Neural cell (in vitro differentiated cells): Measurements from ENCODE around the gene CENPN. TPM values are rescaled to one million over a fixed set of nuclear protein-coding genes. Genes with fewer than 3 reads are reported as not detected.

ENCODE experiments used
- H2AFZ ChIP-seq: fragments of 200-600, 300-800 bp; sonication (generic), shearing (Covaris generic); 2 replicates; pipeline ENCODE4 v1.6.0; 2014; ENCODE audit warnings: low read depth, mild to moderate bottlenecking, antibody characterized with exemption, low read length, moderate library complexity
- H3F3A ChIP-seq: fragments of 200-600 bp; shearing (Covaris generic); 2 replicates; pipeline ENCODE4 v1.6.1; 2016; ENCODE audit warnings: mild to moderate bottlenecking, moderate library complexity, mixed read lengths, antibody characterized with exemption, low read length; ENCODE audit not compliant: insufficient read depth, poor library complexity, severe bottlenecking
- H3K27ac ChIP-seq: fragments of 200-600, 300-800 bp; sonication (generic), shearing (Covaris generic); 2 replicates; pipeline ENCODE4 v1.5.1; 2014; ENCODE audit warnings: mild to moderate bottlenecking, low read length, moderate library complexity
- H3K27me3 ChIP-seq: fragments of 300-800, 200-600 bp; sonication (generic), shearing (Covaris generic); 2 replicates; pipeline ENCODE4 v1.6.0; 2014; ENCODE audit warnings: mild to moderate bottlenecking, low read depth, low read length, moderate library complexity; ENCODE audit not compliant: insufficient read depth
- H3K36me3 ChIP-seq: fragments of 300-800, 200-600 bp; sonication (generic), shearing (Covaris generic); 2 replicates; pipeline ENCODE4 v1.5.1; 2014; ENCODE audit warnings: mild to moderate bottlenecking, antibody characterized with exemption, low read length, moderate library complexity; ENCODE audit not compliant: insufficient read depth
- H3K4me2 ChIP-seq: fragments of 300-800, 200-600 bp; sonication (generic), shearing (Covaris generic); 2 replicates; pipeline ENCODE4 v1.6.0; 2014; ENCODE audit warnings: mild to moderate bottlenecking, low read length
- H3K4me3 ChIP-seq: fragments of 300-800, 200-600 bp; sonication (generic), shearing (Covaris generic); 2 replicates; pipeline ENCODE4 v1.5.1; 2014; ENCODE audit warnings: mild to moderate bottlenecking, low read length, moderate library complexity
- H3K79me2 ChIP-seq: fragments of 200-600 bp; shearing (Covaris generic); replicated peaks from 2 replicates; pipeline ENCODE4 v1.6.0; 2014; ENCODE audit warnings: mild to moderate bottlenecking, low read length, moderate library complexity; ENCODE audit not compliant: insufficient read depth
- H3K9ac ChIP-seq: fragments of 300-800, 200-600 bp; sonication (generic), shearing (Covaris generic); 2 replicates; pipeline ENCODE4 v1.6.1; 2016; ENCODE audit warnings: mild to moderate bottlenecking, low read length, mixed read lengths
- H3K9me2 ChIP-seq: fragments of 200-600 bp; shearing (Covaris generic); 2 replicates; pipeline ENCODE4 v1.6.1; 2016; ENCODE audit warnings: mild to moderate bottlenecking, low read length, mixed read lengths; ENCODE audit not compliant: insufficient read depth
- H3K9me3 ChIP-seq: fragments of 200-600, 300-800 bp; sonication (generic), shearing (Covaris generic); 2 replicates; pipeline ENCODE4 v1.6.1; 2016; ENCODE audit warnings: mild to moderate bottlenecking, mixed run types, low read length, moderate library complexity, mixed read lengths
- H4K20me1 ChIP-seq: fragments of 200-600 bp; shearing (Covaris generic); 2 replicates; pipeline ENCODE4 v1.6.1; 2016; ENCODE audit warnings: mild to moderate bottlenecking, mixed run types; ENCODE audit not compliant: insufficient read depth
- CTCF ChIP-seq: fragments of 450-650 bp; IDR thresholded peaks from 2 replicates; pipeline ENCODE4 v1.5.1; 2014; ENCODE audit warnings: antibody characterized with exemption, mild to moderate bottlenecking, moderate library complexity; ENCODE audit not compliant: poor library complexity, severe bottlenecking
- EP300 ChIP-seq: fragments of 450-650 bp; conservative IDR thresholded peaks from 2 replicates; pipeline ENCODE4 v1.6.1; 2014; ENCODE audit warnings: antibody characterized with exemption, mild to moderate bottlenecking, moderate library complexity; ENCODE audit not compliant: poor library complexity, severe bottlenecking
- EZH2 ChIP-seq: fragments of 200-600, 300-800 bp; shearing (Covaris generic), sonication (generic); IDR thresholded peaks from 2 replicates; pipeline ENCODE4 v1.6.1; 2014; ENCODE audit warnings: antibody characterized with exemption, low read length, borderline replicate concordance, mild to moderate bottlenecking; ENCODE audit not compliant: insufficient read depth, poor library complexity, severe bottlenecking
- MXI1 ChIP-seq: fragments of 450-650 bp; conservative IDR thresholded peaks from 2 replicates; pipeline ENCODE4 v1.6.1; 2014; ENCODE audit warnings: antibody characterized with exemption, mild to moderate bottlenecking; ENCODE audit not compliant: poor library complexity, severe bottlenecking
- POLR2AphosphoS5 ChIP-seq: IDR thresholded peaks from 2 replicates; pipeline ENCODE4 v1.6.1; 2012
- RAD21 ChIP-seq: fragments of 450-650 bp; conservative IDR thresholded peaks from 2 replicates; pipeline ENCODE4 v1.6.1; 2014; ENCODE audit warnings: antibody characterized with exemption, mild to moderate bottlenecking, moderate library complexity
- REST ChIP-seq: IDR thresholded peaks from 2 replicates; pipeline ENCODE4 v1.6.1; 2012; ENCODE audit warnings: borderline replicate concordance
- SMC3 ChIP-seq: fragments of 450-650 bp; conservative IDR thresholded peaks from 2 replicates; pipeline ENCODE4 v1.6.1; 2014; ENCODE audit warnings: antibody characterized with exemption, mild to moderate bottlenecking, moderate library complexity; ENCODE audit not compliant: poor library complexity
- TAF1 ChIP-seq: IDR thresholded peaks from 2 replicates; pipeline ENCODE4 v1.6.1; 2012; ENCODE audit warnings: low read depth
- polyA plus RNA-seq: library from polyadenylated mRNA; depleted of rRNA; stranded (reverse); fragments of >200 nt; gene quantifications from 2 replicates; pipeline ENCODE4 v1.2.3, GENCODE V29; 2014

The CENPN gene
- polyA plus RNA-seq, 1 donor from 2014 or later = 1.9 TPM

DNA sequence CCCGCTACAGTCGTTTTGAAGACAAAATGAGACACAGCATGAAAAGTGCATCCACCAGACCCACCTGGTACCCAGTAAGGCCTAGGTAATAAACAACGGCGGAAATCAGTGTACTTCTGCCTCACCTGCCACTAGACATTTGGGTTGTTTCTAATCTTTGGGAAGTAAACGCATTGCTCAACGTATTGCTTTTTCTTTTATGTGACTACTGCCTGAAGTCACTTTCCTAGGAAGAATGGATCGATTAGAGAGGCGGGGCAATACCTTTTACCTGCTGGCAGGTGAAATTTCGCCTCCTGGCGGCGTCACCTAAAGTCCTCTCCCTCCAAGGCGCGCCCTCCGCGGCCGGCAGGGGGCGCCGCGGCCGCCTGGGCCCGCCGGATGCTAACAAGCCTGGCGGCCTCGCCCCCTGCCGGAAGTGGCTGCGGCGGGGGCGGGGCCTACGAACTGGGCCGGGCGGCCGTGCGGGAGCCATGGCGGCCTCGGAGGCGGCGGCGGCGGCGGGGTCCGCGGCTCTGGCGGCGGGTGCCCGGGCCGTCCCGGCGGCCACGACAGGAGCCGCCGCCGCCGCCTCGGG lies 28.5 kb downstream of the CENPN start, which contains the start of gene ATMIN:
Gene ATMIN (plus strand): TSS at position 445 of the 577 bp plus-strand sequence. CDS start 29 bp downstream, at position 474.
- no peaks in the 10 kb centered on the region for H3K27me3 ChIP-seq
- H3K9me3 ChIP-seq = no peaks in the 10 kb centered on the region
- TF ChIP-seq MXI1 (peak; percentile 31), SMC3 (peak; percentile 92), EP300 (no peak), TAF1 (no peak), RAD21 (peak; percentile 79), POLR2AphosphoS5 (peak; percentile 83), CTCF (peak; percentile 100), EZH2 (no peak), REST (no peak)
- peak within 1 kb of the TSS; percentile 83 for H3K9ac ChIP-seq
- no peaks in the 10 kb centered on the region for H3K36me3 ChIP-seq
- H3K79me2 ChIP-seq = peaks cover 41% of the 10 kb centered on the region
- H3K27ac ChIP-seq = peak within 1 kb of the TSS; percentile 57
- no peaks in the 10 kb centered on the region for H3K9me2 ChIP-seq
- peak within 1 kb of the TSS; percentile 94 for H3K4me2 ChIP-seq
- H3F3A ChIP-seq = no peaks in the 10 kb centered on the region
- peak within 1 kb of the TSS; percentile 89 for H3K4me3 ChIP-seq
- H2AFZ ChIP-seq = peak within 1 kb of the TSS; percentile 5
- no peaks in the 10 kb centered on the region for H4K20me1 ChIP-seq

- no peaks in the 10 kb centered on the region for H4K20me1 ChIP-seq
- no peaks in the 10 kb centered on the region for H3F3A ChIP-seq
- H3K4me2 ChIP-seq = peak overlapping the region; percentile 94
- peak overlapping the region; percentile 5 for H2AFZ ChIP-seq
- H3K27ac ChIP-seq = peak overlapping the region; percentile 57
- H3K9me2 ChIP-seq = no peaks in the 10 kb centered on the region
- no peaks in the 10 kb centered on the region for H3K9me3 ChIP-seq
- TF ChIP-seq RAD21 (no peak), SMC3 (no peak), EP300 (no peak), REST (peak; percentile 24), CTCF (no peak), POLR2AphosphoS5 (peak; percentile 15), TAF1 (no peak), MXI1 (no peak), EZH2 (no peak)
- peak overlapping the region; percentile 83 for H3K9ac ChIP-seq
- H3K4me3 ChIP-seq = peak overlapping the region; percentile 89
- H3K79me2 ChIP-seq = peaks cover 45% of the 10 kb centered on the region
- no peaks in the 10 kb centered on the region for H3K27me3 ChIP-seq
- no peaks in the 10 kb centered on the region for H3K36me3 ChIP-seq
Measured at GRCh38 chr16:81035975-81036750, 29.1 kb downstream of the CENPN start.
